Measurements from ENCODE around the gene ZNF423.

- TF ChIP-seq CTCF (IDR thresholded peaks at IDR 0.05; ENCODE audit: low read length), result no peak
- TF ChIP-seq EZH2 (optimal IDR thresholded peaks at IDR 0.05; ENCODE audit: low read depth, low read length), result no peak
- TF ChIP-seq EZH2phosphoT487 (IDR thresholded peaks at IDR 0.05; ENCODE audit: low read length), result no peak
Measured at GRCh38 chr16:49502136-49502881, 353.6 kb downstream of the ZNF423 start.

All from MM.1S (cell line).